ENCODE results near the gene FAM186B.

GRCh38 chr12:49587174-49587908 lies 18.1 kb downstream of the FAM186B start:
- no peak for TF ChIP-seq EZH2 (IDR thresholded peaks at IDR 0.05; ENCODE audit: borderline replicate concordance)
- no peak for TF ChIP-seq CTCF (IDR thresholded peaks at IDR 0.05; ENCODE audit: poor library complexity)

Measured in hepatocyte (in vitro differentiated cells).